SK-N-DZ (cell line): ENCODE measurements around the gene SLC49A3.
A peak's percentile ranks its signal among the peaks of the same experiment; 100 is the strongest.
"Not testable (repeated sequence)": the region's sequence is repeated elsewhere in the genome, so short reads cannot be mapped to it uniquely, and the experiment has no call there.

Source experiments
- DNase-seq: peaks from one replicate; pipeline ENCODE4 v3.0.0-alpha.2; 2015; ENCODE audit warnings: low spot score

Gene SLC49A3

DNA sequence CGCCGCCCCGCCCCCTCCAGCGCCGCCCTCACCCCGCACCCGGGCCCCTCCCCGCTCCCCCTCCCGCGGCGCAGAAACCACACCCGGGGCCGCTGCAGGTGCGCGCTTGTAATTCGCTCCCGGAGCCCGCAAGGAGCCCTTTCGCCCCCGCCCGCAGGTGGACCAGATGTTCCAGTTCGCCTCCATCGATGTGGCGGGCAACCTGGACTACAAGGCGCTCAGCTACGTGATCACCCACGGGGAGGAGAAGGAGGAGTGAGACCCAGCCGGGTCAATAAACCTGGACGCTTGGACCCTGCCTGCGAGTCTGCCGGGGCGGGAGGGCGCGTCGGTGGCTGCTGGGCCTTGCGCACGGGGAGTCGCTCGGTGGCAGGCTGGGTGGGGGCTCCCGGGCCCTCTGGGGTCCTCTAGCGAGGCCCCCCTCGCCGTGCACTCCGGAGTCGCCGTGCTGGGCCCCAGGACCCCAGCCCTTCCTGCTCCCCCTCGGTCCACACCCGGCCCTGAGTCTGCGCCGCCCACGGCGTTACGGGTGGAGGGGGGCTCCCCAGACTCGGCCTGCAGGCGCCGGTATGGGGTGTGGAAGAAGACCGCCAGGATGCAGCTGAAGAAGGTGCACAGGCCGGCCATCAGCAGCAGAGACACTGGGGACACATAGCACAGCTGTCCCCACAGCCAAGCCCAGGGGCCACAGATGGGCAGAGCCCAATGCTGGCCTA lies 7.1 kb downstream of the SLC49A3 start:
- no peak for DNase-seq

DNA sequence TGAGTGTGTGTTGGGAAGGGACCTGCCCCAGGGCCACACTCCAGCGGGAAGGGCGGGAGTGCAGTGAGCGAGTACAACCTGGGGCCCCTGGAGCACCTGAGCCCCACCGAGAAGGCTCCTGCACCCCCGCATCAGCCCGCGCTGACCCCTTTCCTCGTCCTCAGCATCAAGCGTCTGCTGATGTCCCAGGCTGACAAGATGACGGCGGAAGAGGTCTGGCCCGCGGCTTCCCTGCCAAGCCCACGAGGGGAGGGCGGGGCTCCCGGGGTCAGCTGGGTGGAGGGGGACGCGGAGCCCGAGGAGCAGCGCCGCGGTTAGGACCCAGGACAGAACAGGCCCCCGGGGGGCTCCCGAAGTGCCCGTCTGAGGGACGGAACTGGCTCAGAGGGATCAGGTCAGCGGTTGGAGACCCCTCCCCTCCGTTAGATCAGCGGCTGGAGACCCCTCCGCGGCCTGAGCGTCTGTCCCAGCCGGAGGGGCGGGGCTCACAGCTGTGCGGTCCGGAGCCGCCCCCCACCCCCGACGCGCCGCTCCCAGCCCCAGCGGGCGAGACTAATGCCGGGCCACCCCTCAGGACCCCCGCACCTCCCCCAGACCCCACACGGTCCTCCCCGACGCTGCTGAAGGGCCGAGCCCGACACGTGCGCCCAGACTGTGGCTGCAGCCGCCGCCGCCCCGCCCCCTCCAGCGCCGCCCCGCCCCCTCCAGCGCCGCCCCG lies 7.9 kb downstream of the SLC49A3 start:
- peak; percentile 70 for DNase-seq

DNA sequence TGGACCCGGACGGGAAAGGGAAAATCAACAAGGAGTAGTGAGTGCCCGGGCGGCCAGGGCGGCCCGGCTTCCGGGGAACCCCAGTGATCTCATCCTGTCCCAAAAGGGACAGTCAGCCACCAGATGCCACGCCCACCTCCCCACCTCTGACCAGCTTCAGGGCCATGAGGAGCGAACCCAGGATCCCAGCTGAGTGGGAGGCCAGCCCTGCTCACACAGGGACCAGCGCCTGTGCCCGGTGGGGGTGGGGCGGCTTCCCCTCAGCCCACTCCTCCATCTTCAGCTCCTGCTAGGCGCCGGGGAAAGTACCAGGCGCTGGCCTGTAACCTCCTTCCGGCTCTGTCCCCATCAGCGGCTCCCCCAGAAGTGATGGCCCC lies 8.4 kb downstream of the SLC49A3 start:
- DNase-seq, result no peak

- no peak for DNase-seq
Observed at GRCh38 chr4:680091-680490, 8.9 kb downstream of the SLC49A3 start.

- no peak for DNase-seq
Observed at GRCh38 chr4:679629-680028, 9.3 kb downstream of the SLC49A3 start.

GRCh38 chr4:679104-679481 lies 9.9 kb downstream of the SLC49A3 start:
- no peak for DNase-seq

DNA sequence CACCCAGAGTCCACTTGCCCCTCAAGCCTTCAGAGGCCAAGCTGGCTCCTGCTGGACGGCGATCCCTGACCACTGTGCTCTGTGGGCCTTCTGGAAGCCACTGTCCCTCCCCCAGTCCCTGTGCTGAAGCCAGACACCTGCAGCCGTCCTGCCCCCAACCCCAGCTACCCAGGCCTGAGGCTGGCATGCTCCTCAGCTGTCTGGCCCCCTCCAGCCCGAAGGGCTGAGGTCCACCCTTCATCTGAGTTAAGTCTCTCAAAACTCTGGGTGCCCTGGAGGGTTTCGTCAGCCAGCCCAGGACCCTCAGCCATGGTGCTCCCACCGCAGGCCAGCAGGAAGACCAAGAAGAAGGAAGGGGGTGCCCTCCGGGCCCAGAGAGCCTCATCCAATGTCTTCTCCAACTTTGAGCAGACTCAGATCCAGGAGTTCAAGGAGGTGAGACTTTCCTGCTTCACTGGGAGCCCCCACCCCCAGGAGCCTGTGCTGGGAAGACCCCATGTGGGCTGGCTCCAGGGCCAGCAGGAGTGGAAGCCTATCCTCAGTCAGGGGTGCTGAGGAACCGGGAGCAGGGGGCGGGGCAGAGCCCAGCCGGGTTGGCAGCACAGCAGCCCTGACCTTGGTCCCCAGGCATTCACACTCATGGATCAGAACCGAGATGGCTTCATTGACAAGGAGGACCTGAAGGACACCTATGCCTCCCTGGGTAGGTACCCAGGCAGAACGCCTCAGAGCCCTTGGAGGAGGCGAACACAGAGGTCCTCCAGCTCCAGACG lies 10.4 kb downstream of the SLC49A3 start:
- no peak for DNase-seq

DNA sequence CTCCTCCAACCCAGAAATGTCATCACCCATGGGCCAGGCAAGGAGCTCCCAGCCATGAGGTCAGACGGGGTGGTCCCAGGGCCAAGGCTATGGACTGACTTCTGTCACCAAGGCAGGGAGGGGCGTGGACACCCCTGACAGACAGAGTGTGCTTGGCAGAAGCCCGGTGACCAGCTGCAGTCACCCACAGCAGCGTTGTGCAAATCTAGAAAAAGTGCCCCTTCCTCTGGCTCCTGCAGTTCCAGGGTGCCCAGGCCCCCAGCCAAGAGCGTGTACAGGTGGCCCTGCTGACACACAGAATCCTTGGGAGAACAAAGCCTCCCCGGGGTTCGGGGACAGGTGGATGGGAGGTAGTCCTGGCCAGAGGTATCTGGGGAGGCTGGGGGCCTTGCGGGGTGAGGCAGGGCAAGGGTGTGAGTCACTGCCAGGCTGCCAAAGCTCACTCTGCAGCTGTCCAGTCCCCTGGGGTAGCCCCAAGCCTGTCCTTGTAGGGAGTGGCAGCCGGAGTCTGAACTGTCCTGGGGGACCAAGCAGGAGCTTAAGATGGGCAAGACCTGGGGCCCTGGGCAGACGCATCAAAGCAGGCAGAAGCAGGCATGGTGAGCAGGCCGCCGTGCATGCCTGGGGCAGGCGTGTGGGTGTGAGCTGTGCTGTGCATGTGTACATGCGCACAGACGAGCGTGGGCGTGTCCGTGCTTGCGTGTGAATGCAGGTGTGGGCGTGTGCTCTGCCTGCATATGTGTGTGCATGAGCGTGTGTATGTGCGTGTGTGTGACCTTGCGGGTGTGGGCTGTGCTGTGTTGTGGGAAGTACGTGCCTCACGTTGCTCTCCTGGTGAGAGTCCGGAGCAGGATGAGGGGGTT lies 11.3 kb downstream of the SLC49A3 start:
- DNase-seq, result peak; percentile 51

DNA sequence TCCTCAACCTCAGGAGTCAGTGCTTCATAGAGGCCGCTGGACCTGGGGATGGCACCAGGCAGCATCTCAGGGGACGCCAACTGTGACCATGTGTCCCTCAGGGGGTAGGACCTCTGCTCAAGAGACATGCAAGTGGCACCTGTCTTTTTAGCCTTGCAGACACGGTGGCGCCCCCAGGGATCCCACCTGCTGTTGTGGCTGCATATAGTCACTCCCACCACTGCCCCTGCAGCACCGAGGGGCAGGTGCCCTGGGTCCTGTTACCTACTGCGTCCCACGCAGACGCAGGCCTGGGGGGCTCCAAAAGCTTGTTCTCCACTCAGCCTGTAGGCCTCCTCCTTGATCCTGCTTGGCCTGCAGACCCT lies 12.1 kb downstream of the SLC49A3 start:
- DNase-seq, result no peak

GRCh38 chr4:675980-676870 lies 12.7 kb downstream of the SLC49A3 start:
- no peak for DNase-seq

GRCh38 chr4:675036-675882 lies 13.7 kb downstream of the SLC49A3 start:
- DNase-seq, result no peak

- peak; percentile 94 for DNase-seq
Observed at GRCh38 chr4:674172-675035, 14.5 kb downstream of the SLC49A3 start, which contains the start of the genes ATP5ME and MYL5. Gene ATP5ME (minus strand): TSS chr4:674276. CDS start chr4:674247, 29 bp downstream. Gene MYL5 (plus strand): TSS chr4:674542. CDS start chr4:678027, 3,485 bp downstream.

DNA sequence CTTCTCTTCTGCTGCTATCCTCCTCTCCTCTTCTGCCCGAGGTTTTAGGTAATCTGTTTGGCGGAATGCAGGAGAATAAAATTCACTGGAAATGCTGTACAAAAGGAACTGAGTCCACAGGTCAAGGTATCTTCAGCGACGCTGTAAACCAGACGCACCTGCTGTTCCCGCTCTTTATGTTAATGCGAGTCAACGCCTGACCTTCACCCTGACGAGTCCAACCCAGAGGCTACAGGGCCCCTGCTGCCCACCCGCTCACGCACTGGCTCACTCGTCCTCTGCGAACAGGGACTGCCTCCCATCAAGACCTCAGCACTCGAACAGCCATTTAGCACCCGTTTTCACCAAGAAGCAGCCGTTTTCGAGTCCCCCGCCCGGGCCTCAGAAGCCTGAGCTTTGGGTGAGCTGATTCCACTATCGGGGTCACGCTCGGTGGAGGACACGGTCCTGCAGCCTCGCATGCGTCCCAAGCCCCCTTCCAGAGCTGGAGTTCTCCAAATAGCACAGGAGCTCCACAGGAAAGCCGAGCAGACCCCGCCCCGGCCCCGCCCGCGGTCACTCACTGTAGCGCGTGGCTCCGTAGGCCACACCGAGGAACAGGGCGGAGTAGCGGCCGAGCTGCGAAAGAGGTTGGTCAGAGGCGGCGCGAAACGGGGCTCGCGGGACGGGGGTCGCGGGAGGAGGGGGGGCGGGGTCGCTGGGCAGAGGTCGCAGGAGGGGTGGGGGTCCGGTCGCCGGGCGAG lies 15.4 kb downstream of the SLC49A3 start:
- no peak for DNase-seq

GRCh38 chr4:671769-672168 lies 17.2 kb downstream of the SLC49A3 start:
- DNase-seq, result no peak

- DNase-seq, result not testable (repeated sequence)
Observed at GRCh38 chr4:669806-670559, 19.0 kb downstream of the SLC49A3 start.

DNA sequence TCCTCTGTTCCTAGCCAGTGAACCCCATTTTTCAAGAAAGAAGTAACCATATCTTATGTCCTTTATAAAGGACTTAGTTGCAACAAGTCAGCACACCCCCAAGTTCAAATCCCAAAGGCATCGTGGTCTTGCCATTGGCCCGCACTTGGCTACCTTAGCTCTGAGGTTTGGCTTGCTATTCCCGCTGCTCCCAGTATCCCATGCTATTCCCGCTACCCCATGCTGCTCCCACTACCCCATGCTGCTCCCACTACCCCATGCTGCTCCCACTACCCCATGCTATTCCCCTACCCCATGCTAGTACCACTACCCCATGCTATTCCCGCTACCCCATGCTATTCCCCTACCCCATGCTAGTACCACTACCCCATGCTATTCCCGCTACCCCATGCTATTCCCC lies 20.7 kb downstream of the SLC49A3 start:
- not testable (repeated sequence) for DNase-seq

- DNase-seq, result no peak
Observed at GRCh38 chr4:667545-667925, 21.4 kb downstream of the SLC49A3 start.
